HUES64 (cell line): ENCODE results near the gene METTL27.
"Not testable (repeated sequence)": the region's sequence is repeated elsewhere in the genome, so short reads cannot be mapped to it uniquely, and the experiment has no call there.

Experiments used
- H3K27ac ChIP-seq: 2 replicates; pipeline ENCODE4 v1.7.0; 2013; ENCODE audit warnings: low read depth, low read length, inconsistent platforms
- H3K27me3 ChIP-seq: 2 replicates; pipeline ENCODE4 v1.6.1; 2013; ENCODE audit warnings: mild to moderate bottlenecking, low read length; ENCODE audit not compliant: insufficient read depth
- H3K36me3 ChIP-seq: 2 replicates; pipeline ENCODE4 v1.6.1; 2013; ENCODE audit warnings: mild to moderate bottlenecking, low read length; ENCODE audit not compliant: insufficient read depth
- H3K4me1 ChIP-seq: 2 replicates; pipeline ENCODE4 v1.6.1; 2013; ENCODE audit warnings: mild to moderate bottlenecking, low read length, moderate library complexity; ENCODE audit not compliant: insufficient read depth
- H3K4me3 ChIP-seq: 2 replicates; pipeline ENCODE4 v1.5.1; 2013; ENCODE audit warnings: mild to moderate bottlenecking, low read length, moderate library complexity
- H3K9ac ChIP-seq: 2 replicates; pipeline ENCODE4 v1.6.1; 2013; ENCODE audit warnings: mild to moderate bottlenecking, low read depth, low read length
- H3K9me3 ChIP-seq: 2 replicates; pipeline ENCODE4 v1.6.1; 2013; ENCODE audit warnings: low read depth, low read length; ENCODE audit not compliant: insufficient read depth
- WGBS: fragments of 150-250, 120-280 bp; methylation state at CpG from one replicate; pipeline ENCODE4 v1.1.7; 2013; ENCODE audit warnings: missing lambda C conversion rate; 5-methylcytosine and 5-hydroxymethylcytosine counted together

The METTL27 gene

DNA sequence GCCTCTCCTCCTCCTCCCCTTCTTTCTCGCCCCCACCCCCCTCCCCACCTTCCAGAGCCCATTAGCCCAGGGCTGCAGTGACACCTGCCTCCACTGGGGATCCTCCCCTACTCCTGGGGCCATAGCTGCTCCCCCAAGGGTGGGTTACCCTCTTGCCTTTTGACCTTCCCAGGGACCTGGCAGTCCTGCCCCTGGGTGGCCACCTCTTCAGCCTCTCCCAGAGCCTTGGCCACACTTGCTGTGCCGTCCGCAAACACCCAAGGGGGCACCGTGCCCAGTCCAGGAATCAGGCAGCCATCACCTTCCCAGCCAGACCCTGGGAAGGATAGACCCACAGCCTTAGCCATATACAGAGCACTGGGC is 31.3 kb downstream of the METTL27 start:
- Histone ChIP-seq H3K4me1 (no peaks in the 10 kb centered on the region), H3K4me3 (no peak overlapping the region), H3K27me3 (no peaks in the 10 kb centered on the region), H3K9ac (no peak overlapping the region), H3K9me3 (no peaks in the 10 kb centered on the region), H3K36me3 (no peaks in the 10 kb centered on the region), H3K27ac (no peak overlapping the region)
- 63% methylated on average over 4 of the region's 4 CpGs for WGBS

GRCh38 chr7:73809467-73809951 is 32.8 kb downstream of the METTL27 start:
- 89% methylated on average over 21 of the region's 21 CpGs for WGBS
- Histone ChIP-seq H3K27me3 (no peaks in the 10 kb centered on the region), H3K36me3 (no peaks in the 10 kb centered on the region), H3K9ac (no peak overlapping the region), H3K9me3 (no peaks in the 10 kb centered on the region), H3K27ac (no peak overlapping the region), H3K4me3 (no peak overlapping the region), H3K4me1 (no peaks in the 10 kb centered on the region)

- 95% methylated on average over 3 of the region's 4 CpGs for WGBS
- no peak overlapping the region for H3K27ac ChIP-seq
- H3K9me3 ChIP-seq: no peaks in the 10 kb centered on the region
- H3K4me1 ChIP-seq: 0 out of 2 replicates have a peak, but pooled peaks cover 6% of the 10 kb centered on the region
- no peak overlapping the region for H3K4me3 ChIP-seq
- H3K27me3 ChIP-seq: no peaks in the 10 kb centered on the region
- H3K9ac ChIP-seq: no peak overlapping the region
- no peaks in the 10 kb centered on the region for H3K36me3 ChIP-seq
These were observed 39.9 kb downstream of the METTL27 start for GRCh38 chr7:73802459-73802858.

- Histone ChIP-seq H3K27me3 (no peaks in the 10 kb centered on the region), H3K4me3 (no peak overlapping the region), H3K27ac (no peak overlapping the region), H3K9me3 (no peaks in the 10 kb centered on the region), H3K4me1 (0 out of 2 replicates have a peak, but pooled peaks cover 6% of the 10 kb centered on the region), H3K36me3 (no peaks in the 10 kb centered on the region), H3K9ac (no peak overlapping the region)
- no CpG with 5 or more reads among the region's 1 CpG for WGBS
These were observed 40.7 kb downstream of the METTL27 start for GRCh38 chr7:73801577-73801976.

- 66% methylated on average over 9 of the region's 10 CpGs for WGBS
These were observed 42.8 kb downstream of the METTL27 start for GRCh38 chr7:73799282-73800141.

DNA sequence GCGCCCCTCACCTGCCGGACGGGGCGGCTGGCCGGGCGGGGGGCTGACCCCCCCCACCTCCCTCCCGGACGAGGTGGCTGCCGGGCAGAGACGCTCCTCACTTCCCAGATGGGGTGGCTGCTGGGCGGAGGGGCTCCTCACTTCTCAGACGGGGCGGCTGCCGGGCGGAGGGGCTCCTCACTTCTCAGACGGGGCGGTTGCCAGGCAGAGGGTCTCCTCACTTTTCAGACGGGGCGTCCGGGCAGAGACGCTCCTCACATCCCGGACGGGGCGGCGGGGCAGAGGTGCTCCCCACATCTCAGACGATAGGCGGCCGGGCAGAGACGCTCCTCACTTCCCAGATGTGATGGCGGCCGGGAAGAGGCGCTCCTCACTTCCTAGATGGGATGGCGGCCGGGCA is 45.1 kb downstream of the METTL27 start:
- not testable (repeated sequence) for H3K27me3 ChIP-seq, H3K36me3 ChIP-seq, H3K9ac ChIP-seq, H3K4me1 ChIP-seq, H3K9me3 ChIP-seq, H3K4me3 ChIP-seq, H3K27ac ChIP-seq
- 95% methylated on average over 20 of the region's 34 CpGs for WGBS

More at GRCh38 chr7:73799282-73800141, 42.8 kb downstream of the METTL27 start:
- no peak overlapping the region for H3K4me3 ChIP-seq
- H3K36me3 ChIP-seq: no peaks in the 10 kb centered on the region
- H3K4me1 ChIP-seq: 0 out of 2 replicates have a peak, but pooled peaks cover 6% of the 10 kb centered on the region
- H3K9ac ChIP-seq: no peak overlapping the region
- H3K27me3 ChIP-seq: no peaks in the 10 kb centered on the region
- 0 out of 2 replicates have a peak, but pooled peaks cover 3% of the 10 kb centered on the region for H3K9me3 ChIP-seq
- H3K27ac ChIP-seq: no peak overlapping the region

GRCh38 chr7:73796656-73797055 is 45.7 kb downstream of the METTL27 start:
- H3K27ac ChIP-seq, H3K4me1 ChIP-seq, H3K9me3 ChIP-seq, H3K4me3 ChIP-seq, H3K9ac ChIP-seq, H3K27me3 ChIP-seq, H3K36me3 ChIP-seq: not testable (repeated sequence)
- WGBS: 38% methylated on average over 2 of the region's 6 CpGs

DNA sequence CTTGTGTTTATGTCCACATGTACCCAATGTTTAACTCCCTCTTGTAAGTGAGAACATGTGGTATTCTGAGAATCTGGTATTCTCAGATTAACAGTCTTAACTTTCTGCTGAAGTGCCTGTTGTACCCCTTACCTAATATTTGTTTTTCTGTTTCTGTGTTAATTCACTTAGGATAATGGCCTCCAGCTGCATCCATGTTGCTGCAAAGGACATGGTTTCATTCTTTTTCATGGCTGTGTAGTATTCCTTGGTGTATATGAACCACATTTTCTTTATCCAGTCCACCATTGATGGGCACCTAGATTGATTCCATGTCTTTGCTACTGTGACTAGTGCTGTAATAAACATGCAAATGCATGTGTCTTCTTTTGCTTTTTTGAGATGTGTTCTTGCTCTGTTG is 47.1 kb downstream of the METTL27 start:
- not testable (repeated sequence) for H3K27ac ChIP-seq, H3K36me3 ChIP-seq

DNA sequence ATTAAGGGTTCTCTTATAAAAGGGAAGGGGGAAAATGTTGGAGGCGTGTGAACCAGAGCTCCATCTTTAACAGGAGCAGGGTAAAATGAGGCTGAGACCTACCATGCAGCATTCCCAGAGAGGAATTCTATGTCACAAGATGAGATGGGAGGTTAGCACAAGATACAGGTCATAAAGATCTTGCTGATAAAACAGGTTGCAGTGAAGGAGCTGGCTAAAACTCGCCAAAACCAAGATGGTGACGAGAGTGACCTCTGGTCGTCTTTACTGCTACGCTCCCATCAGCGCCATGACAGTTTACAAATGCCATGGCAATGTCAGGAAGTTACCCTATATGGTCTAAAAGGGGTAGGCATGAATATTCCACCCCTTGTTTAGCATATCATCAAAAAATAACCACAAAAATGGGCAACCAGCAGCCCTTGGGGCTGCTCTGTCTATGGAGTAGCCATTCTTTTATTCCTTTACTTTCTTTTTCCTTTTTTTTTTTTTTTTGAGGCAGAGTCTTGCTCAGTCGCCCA is 51.1 kb downstream of the METTL27 start:
- not testable (repeated sequence) for H3K4me3 ChIP-seq, H3K9me3 ChIP-seq, H3K9ac ChIP-seq, H3K27ac ChIP-seq, H3K4me1 ChIP-seq, H3K27me3 ChIP-seq, H3K36me3 ChIP-seq
- 95% methylated on average over 7 of the region's 7 CpGs for WGBS

More for the DNA sequence above, 47.1 kb downstream of the METTL27 start:
- H3K4me3 ChIP-seq, H3K9me3 ChIP-seq, H3K4me1 ChIP-seq, H3K27me3 ChIP-seq, H3K9ac ChIP-seq: not testable (repeated sequence)

DNA sequence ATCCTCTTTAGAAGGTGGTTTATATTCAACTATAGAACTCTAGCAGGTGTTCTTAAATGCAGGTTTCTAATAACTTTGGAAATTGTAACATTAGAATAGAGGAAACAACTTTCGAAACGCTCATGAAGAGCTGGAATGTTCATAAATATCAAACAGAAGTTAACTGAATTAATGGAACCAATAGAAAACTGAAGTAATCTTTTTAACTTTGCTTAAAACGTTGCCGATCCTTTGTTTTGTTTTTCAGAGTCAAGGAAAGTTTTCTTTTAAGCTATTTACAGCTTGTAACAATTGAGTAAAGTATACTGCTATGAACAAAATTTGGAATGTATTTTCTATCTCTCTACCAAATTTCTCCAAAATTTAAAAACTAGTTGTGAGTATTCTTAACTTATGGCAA is 53.3 kb downstream of the METTL27 start:
- H3K4me1 ChIP-seq: no peaks in the 10 kb centered on the region

DNA sequence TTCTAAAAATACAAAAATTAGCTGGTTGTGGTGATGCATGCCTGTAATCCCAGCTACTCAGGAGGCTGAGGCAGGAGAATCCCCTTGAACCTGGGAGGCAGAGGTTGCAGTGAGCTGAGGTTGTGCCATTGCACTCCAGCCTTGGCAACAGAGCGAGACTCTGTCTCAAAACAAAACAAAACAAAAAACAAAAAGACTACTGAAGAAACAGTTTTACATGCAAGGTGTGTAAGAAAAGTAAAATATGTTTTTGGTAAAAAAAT is 54.6 kb downstream of the METTL27 start:
- H3K27me3 ChIP-seq, H3K36me3 ChIP-seq, H3K27ac ChIP-seq, H3K9me3 ChIP-seq, H3K4me1 ChIP-seq, H3K9ac ChIP-seq, H3K4me3 ChIP-seq: not testable (repeated sequence)
- no CpG with 5 or more reads among the region's 1 CpG for whole genome bisulfite sequencing

More for the DNA sequence above, 53.3 kb downstream of the METTL27 start:
- 100% methylated on average over 2 of the region's 4 CpGs for WGBS
- H3K4me3 ChIP-seq: no peak overlapping the region
- peaks cover 4% of the 10 kb centered on the region; the same call in 1 of the 2 replicates for H3K9me3 ChIP-seq
- H3K27ac ChIP-seq: no peak overlapping the region
- no peaks in the 10 kb centered on the region for H3K36me3 ChIP-seq
- H3K9ac ChIP-seq: no peak overlapping the region
- no peaks in the 10 kb centered on the region for H3K27me3 ChIP-seq
